Smooth muscle cell (in vitro differentiated cells): ENCODE results near the gene CRACR2B. TPM values are rescaled to one million over a fixed set of nuclear protein-coding genes. Genes with fewer than 3 reads are reported as not detected.

Experiments
- DNase-seq: peaks from one replicate; lab custom pipeline; 2025; ENCODE audit not compliant: unreplicated experiment; lab: John Stamatoyannopoulos, UW
- H2AFZ ChIP-seq: fragments of 200-600 bp; sonication (generic); 2 replicates; pipeline ENCODE4 v1.6.0; 2016; ENCODE audit warnings: antibody characterized with exemption, low read depth, mild to moderate bottlenecking
- H3F3A ChIP-seq: fragments of 200-600 bp; sonication (generic); 2 replicates; pipeline ENCODE4 v1.6.0; 2017; ENCODE audit warnings: antibody characterized with exemption, low read depth
- H3K27ac ChIP-seq: fragments of 200-600 bp; sonication (generic); 2 replicates; pipeline ENCODE4 v1.5.1; 2016; ENCODE audit warnings: low read depth, mild to moderate bottlenecking
- H3K27me3 ChIP-seq: fragments of 200-600 bp; sonication (generic); 2 replicates; pipeline ENCODE4 v1.6.1; 2016; ENCODE audit warnings: low read depth, mild to moderate bottlenecking
- H3K36me3 ChIP-seq: fragments of 200-600 bp; sonication (generic); 2 replicates; pipeline ENCODE4 v1.5.1; 2016; ENCODE audit warnings: low read depth
- H3K4me1 ChIP-seq: fragments of 200-600 bp; sonication (generic); 2 replicates; pipeline ENCODE4 v1.5.1; 2016; ENCODE audit warnings: low read depth
- H3K4me2 ChIP-seq: fragments of 200-600 bp; sonication (generic); 2 replicates; pipeline ENCODE4 v1.6.0; 2016; ENCODE audit warnings: mild to moderate bottlenecking
- H3K4me3 ChIP-seq: fragments of 200-600 bp; sonication (generic); 2 replicates; pipeline ENCODE4 v1.5.1; 2016; ENCODE audit warnings: mild to moderate bottlenecking
- H3K79me2 ChIP-seq: fragments of 200-600 bp; sonication (generic); 2 replicates; pipeline ENCODE4 v1.6.0; 2016; ENCODE audit warnings: low read depth, mild to moderate bottlenecking
- H3K9ac ChIP-seq: fragments of 200-600 bp; sonication (generic); 2 replicates; pipeline ENCODE4 v1.6.0; 2016; ENCODE audit warnings: low read depth
- H3K9me3 ChIP-seq: fragments of 200-600 bp; sonication (generic); replicated peaks from 2 replicates; pipeline ENCODE4 v1.5.1; 2016; ENCODE audit warnings: low read depth
- H4K20me1 ChIP-seq: fragments of 200-600 bp; sonication (generic); 2 replicates; pipeline ENCODE4 v1.6.0; 2016; ENCODE audit warnings: low read depth
- WGBS: methylation state at CpG from one replicate; pipeline ENCODE4 v1.1.7; 2016; ENCODE audit warnings: low lambda C conversion rate; 5-methylcytosine and 5-hydroxymethylcytosine counted together
- polyA plus RNA-seq: library from polyadenylated mRNA; unstranded; fragments of >200 nt; fragmentation: Nextera tagmentation; extraction: Ambion mirVana; gene quantifications from 2 replicates; pipeline ENCODE4 v1.2.1, GENCODE V29; 2016
- total RNA-seq: library from RNA; depleted of rRNA; stranded (reverse); fragments of >200 nt; gene quantifications from 2 replicates; pipeline ENCODE4 v1.2.3, GENCODE V29; 2014
- TF ChIP-seq, protein P1 (sequence below): fragments of 200-600 bp; sonication (generic); IDR thresholded peaks from 2 replicates; pipeline ENCODE4 v1.5.1; 2017; ENCODE audit warnings: borderline replicate concordance, mild to moderate bottlenecking, antibody characterized with exemption; ENCODE audit not compliant: insufficient read depth, poor library complexity, severe bottlenecking

The CRACR2B gene
- total and polyA plus RNA-seq, 2 experiments from 2014 or later, result 0.10 to 0.36 TPM

DNA sequence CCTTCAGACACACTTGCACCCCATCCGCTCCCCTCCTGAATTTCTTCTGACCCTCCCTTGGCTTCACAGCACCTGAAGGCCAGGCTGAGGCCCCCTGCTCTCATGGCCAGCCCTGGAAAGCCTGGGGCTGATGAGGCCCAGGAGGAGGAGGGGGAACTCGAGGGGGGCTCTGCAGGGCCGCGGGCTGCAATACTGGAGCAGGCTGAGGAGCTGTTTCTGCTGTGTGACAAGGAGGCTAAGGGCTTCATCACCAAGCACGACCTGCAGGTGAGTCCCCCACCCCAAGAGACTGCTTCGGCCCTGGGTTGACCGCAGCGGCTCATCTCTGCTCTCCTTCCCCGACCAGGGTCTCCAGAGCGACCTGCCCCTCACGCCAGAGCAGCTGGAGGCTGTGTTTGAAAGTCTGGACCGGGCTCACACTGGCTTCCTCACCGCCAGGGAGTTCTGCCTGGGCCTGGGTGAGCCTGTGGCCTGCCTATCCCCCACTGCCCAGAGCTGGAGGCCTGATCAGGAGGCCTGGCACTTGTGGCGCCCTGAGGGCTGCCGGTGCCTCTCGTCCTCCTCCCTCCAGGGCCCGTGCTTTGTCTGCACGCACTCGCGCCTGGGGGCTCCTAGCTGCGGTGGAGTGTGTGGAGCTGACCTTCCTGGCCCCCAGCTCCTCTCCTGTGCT is 922 bp downstream of the CRACR2B start:
- Histone ChIP-seq H3F3A (peaks cover 6% of the 10 kb centered on the region), H3K9ac (no peak overlapping the region), H4K20me1 (peaks cover 35% of the 10 kb centered on the region), H3K36me3 (no peaks in the 10 kb centered on the region), H3K4me3 (no peak overlapping the region), H2AFZ (no peak overlapping the region), H3K27ac (no peak overlapping the region), H3K27me3 (peaks cover 65% of the 10 kb centered on the region), H3K9me3 (no peaks in the 10 kb centered on the region), H3K4me2 (peak overlapping the region; percentile 85), H3K79me2 (peaks cover 5% of the 10 kb centered on the region), H3K4me1 (peaks cover 42% of the 10 kb centered on the region)
- TF ChIP-seq, protein P1, sequence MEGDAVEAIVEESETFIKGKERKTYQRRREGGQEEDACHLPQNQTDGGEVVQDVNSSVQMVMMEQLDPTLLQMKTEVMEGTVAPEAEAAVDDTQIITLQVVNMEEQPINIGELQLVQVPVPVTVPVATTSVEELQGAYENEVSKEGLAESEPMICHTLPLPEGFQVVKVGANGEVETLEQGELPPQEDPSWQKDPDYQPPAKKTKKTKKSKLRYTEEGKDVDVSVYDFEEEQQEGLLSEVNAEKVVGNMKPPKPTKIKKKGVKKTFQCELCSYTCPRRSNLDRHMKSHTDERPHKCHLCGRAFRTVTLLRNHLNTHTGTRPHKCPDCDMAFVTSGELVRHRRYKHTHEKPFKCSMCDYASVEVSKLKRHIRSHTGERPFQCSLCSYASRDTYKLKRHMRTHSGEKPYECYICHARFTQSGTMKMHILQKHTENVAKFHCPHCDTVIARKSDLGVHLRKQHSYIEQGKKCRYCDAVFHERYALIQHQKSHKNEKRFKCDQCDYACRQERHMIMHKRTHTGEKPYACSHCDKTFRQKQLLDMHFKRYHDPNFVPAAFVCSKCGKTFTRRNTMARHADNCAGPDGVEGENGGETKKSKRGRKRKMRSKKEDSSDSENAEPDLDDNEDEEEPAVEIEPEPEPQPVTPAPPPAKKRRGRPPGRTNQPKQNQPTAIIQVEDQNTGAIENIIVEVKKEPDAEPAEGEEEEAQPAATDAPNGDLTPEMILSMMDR, result no peak
- DNase-seq, result no peak
- 64% methylated on average over 21 of the region's 21 CpGs for WGBS

DNA sequence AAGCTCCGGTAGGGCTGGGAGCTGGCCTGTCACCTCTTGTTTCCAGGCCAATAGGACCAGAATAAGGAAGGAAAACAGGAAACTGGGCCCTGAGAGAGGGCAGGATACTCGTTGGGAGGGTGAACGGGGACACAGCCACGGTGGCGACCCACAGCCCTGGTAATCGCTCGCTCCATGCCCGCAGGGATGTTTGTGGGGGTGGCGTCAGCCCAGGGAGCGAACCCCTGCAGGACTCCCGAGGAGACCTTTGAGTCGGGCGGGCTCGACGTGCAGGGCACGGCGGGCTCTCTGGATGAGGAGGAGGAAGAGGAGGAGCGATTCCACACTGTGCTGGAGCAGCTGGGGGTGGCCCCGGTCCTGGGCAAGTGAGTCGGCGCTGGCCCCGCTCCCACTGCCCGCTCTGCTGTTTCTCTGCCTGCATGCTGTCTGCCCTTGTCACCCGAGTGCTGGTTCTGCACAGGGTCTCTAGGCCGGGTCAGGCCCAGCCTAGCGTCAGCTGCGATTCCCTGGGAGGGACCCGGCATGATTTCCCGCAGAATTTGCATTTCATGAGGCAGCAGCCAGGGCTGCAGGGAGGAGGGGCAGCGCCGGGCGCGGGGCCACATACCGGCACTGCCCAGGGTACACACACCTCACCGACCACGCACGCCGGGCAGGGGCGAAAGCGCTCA is 1.6 kb downstream of the CRACR2B start:
- H3K4me3 ChIP-seq, result peak overlapping the region; percentile 43
- peak overlapping the region; percentile 85 for H3K4me2 ChIP-seq
- no peak overlapping the region for H3K27ac ChIP-seq
- 12% methylated on average over 39 of the region's 40 CpGs for WGBS
- H3K27me3 ChIP-seq, result peaks cover 65% of the 10 kb centered on the region
- H3F3A ChIP-seq, result peaks cover 6% of the 10 kb centered on the region
- peaks cover 12% of the 10 kb centered on the region for H3K79me2 ChIP-seq
- no peak for DNase-seq
- H3K9ac ChIP-seq, result no peak overlapping the region
- H3K9me3 ChIP-seq, result no peaks in the 10 kb centered on the region
- H2AFZ ChIP-seq, result no peak overlapping the region
- peaks cover 42% of the 10 kb centered on the region for H4K20me1 ChIP-seq
- H3K4me1 ChIP-seq, result peaks cover 43% of the 10 kb centered on the region
- TF ChIP-seq, protein P1, result no peak
- H3K36me3 ChIP-seq, result no peaks in the 10 kb centered on the region

GRCh38 chr11:829847-830294 is 2.2 kb downstream of the CRACR2B start:
- Histone ChIP-seq H4K20me1 (peaks cover 47% of the 10 kb centered on the region), H3K36me3 (no peaks in the 10 kb centered on the region), H3K79me2 (peaks cover 17% of the 10 kb centered on the region), H3K4me3 (peak overlapping the region; percentile 43), H3K4me2 (peak overlapping the region; percentile 85), H3K9ac (no peak overlapping the region), H3K27me3 (peaks cover 65% of the 10 kb centered on the region), H3F3A (peaks cover 10% of the 10 kb centered on the region), H2AFZ (no peak overlapping the region), H3K4me1 (peaks cover 44% of the 10 kb centered on the region), H3K27ac (no peak overlapping the region), H3K9me3 (no peaks in the 10 kb centered on the region)
- TF ChIP-seq, protein P1, result no peak
- DNase-seq, result no peak
- 3% methylated on average over 39 of the region's 39 CpGs for WGBS
